NCI-H524 (cell line): Measurements from ENCODE around the gene WNT4.
"Not testable (repeated sequence)": the region's sequence is repeated elsewhere in the genome, so short reads cannot be mapped to it uniquely, and the experiment has no call there.

Source experiments
- DNase-seq, 2 experiments: peaks; one replicate each; lab custom pipeline; 2025; lab: John Stamatoyannopoulos, UW

Gene WNT4

GRCh38 chr1:22108339-22109105 is 34.4 kb downstream of the WNT4 start:
- no peak for DNase-seq

GRCh38 chr1:22107126-22107525 is 35.8 kb downstream of the WNT4 start:
- no peak for DNase-seq

DNA sequence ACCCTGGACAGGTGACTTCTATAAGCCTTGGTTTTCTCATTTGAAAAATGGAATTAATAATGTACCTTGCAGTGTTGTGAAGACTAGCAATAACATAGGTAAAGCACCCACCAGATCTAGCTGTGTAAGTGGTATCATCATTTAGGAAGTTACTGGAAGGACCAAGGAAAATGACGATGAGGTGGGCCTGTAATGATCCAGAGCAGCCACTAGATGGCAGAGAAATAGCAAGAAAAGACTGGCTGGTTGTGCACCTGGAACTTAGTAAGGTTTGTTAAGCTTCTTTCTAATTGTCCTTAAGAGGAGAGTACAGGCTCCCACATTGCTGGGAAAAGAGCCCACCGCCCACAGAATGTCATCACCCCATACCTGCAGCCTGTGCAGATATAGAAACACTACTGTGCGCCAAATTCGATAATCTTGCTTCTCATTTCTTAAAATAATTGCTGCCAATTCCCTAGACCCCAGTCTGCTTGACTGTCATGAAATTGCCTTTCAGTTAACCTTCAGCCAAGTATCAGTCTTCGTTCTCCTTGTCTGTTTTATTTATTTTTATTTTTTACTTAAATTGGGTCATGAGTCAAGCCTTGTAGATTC is 37.2 kb downstream of the WNT4 start:
- peak; percentile 19 to 63 for DNase-seq

- no peak for DNase-seq
These were observed 37.9 kb downstream of the WNT4 start for GRCh38 chr1:22104865-22105437.

DNA sequence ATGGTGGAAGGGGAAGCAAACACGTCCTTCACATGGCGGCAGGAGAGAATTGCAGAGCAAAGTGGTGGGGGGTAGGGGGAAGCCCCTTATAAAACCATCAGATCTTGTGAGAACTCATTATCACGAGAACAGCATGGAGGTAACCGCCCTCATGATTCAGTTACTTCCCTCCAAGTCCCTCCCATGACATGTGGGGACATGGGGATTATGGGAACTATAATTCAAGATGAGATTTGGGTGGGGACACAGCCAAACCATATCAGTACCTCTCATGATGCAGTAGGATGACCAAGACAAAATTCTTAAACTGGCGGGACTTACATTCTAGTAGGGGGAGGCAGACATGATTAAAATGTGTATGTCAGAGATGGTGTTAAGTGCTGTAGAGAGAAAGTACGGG is 38.8 kb downstream of the WNT4 start:
- no peak for DNase-seq

- DNase-seq, result no peak
These were observed 40.2 kb downstream of the WNT4 start for GRCh38 chr1:22102746-22103145.

DNA sequence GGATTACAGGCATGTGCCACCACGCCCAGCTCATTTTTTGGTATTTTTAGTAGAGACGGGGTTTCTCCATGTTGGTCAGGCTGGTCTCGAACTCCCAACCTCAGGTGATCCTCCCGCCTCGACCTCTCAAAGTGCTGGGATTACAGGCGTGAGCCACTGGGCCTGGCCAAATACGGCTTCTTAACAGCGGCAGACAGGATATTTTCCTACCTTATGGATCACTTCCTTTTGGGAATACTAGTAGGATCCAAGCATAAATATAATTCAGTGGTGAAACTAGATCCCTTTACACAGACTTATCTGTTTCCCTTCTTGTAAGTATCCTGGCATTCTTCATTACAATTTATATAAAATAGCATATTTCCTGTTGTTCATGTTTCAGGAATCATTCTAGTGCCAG is 40.9 kb downstream of the WNT4 start:
- no peak for DNase-seq

GRCh38 chr1:22101199-22101598 is 41.7 kb downstream of the WNT4 start:
- DNase-seq, result no peak

DNA sequence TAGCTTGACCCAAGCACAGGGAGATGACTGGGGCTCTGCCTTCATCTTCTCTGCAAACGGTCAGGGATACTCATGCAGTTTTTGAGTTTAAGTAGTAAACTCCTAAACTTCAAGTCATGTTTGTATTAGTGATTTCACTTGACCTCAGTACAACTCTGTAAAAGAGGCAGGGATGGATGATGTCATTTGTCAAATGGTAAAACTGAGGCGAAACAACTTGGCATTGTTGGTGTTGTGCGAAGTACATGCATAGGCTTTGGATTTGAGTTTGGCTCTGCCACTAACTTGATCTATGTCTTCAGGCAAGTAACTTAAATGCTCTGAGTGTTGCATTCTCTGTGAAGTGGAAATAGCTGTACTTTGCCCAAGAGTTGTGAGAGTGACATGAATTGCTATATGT is 42.7 kb downstream of the WNT4 start:
- DNase-seq, result no peak

- no peak for DNase-seq
These were observed 44.1 kb downstream of the WNT4 start for GRCh38 chr1:22098752-22099151.

DNA sequence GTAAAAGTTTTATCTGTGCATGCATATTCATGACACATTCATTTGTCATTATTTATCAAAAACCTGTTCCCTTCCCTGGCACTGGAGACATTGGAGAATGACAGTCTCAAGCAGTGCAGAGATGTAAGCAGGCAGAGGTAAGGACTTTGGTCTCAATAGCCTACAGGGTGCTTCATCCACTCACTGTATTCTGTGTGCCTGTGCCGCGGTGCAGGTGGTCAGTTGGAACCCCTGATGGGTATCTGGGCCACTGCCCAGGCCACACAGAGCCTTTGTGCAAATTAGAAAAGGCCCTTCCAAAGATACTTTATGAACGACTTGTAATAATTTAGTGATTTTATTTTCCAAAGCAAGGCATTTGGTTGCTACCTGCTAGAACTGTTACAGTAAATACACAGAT is 46.4 kb downstream of the WNT4 start:
- no peak for DNase-seq

GRCh38 chr1:22096036-22096435 is 46.9 kb downstream of the WNT4 start:
- DNase-seq, result no peak

DNA sequence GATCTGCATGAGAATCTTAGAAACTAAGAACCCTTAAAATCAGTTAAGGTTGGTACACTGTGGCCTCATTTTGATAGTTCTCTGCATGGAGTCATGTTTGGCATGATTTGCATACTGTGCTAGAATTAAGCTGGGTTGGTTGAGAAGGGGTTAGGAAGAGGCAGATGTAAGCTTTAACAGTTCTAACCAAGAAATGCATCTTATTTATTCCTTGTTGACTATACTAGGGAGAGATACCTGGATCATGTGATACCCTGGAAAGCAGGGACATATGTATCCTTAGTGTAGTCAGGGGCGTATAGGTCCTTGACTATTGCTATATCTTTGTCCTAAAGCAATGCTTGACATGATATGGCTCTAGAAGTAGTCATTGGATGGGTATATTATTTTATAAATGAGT is 49.4 kb downstream of the WNT4 start:
- DNase-seq, result no peak

DNA sequence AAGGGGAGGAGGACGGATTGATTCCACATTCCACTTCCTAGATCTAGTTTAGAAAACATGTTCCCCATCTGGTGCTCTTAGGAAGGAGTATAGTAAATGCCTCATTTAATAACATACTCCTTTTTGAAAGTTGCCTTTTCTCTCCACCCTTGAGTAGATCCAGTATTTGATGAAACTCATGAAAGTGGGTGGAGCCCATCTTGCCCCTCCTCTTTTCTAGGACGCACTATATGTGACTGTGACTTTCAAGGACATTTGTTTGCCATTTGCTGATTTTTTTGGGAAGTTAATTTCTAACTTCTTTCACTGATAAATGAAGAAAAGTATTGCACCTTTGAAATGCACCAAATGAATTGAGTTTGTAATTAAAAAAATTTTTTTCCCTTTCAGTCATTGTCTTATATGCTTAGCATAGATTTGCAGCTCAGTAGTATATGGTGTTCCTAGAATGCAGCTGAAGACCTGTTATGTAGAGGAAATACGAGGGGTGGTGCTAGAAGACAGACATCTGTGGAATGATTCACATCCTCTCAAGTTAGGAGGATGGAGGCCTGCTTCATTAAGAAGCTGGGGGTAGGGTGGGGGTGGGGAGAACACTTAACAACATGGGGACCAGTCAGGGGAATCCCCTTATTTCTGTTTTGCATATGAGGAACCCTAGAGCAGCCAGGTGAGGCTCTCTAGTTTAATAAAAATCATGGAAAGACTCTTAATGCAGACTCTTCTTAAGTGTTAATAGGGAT is 50.7 kb downstream of the WNT4 start:
- not testable (repeated sequence) for DNase-seq

- DNase-seq, result no peak
These were observed 52.0 kb downstream of the WNT4 start for GRCh38 chr1:22090867-22091266.

DNA sequence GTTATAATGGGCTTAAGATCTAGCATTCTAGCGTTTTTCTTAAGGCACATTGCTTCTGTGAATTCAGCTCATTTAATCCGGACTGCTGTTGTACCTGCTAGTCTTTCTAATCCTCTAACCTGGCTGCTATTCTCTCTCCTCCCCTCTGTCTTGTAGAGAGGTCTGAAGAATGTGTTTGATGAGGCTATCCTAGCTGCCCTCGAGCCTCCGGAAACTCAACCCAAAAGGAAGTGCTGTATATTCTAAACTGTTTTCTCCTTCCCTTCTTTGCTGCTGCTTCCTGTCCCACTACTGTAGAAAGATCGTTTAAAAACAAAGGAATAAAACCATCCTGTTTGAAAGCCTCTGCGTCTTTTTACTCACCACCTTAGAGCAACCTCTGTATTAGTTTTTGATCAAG is 53.1 kb downstream of the WNT4 start:
- no peak for DNase-seq

- no peak for DNase-seq
These were observed 53.7 kb downstream of the WNT4 start for GRCh38 chr1:22089134-22089571.

- no peak for DNase-seq
These were observed 54.6 kb downstream of the WNT4 start for GRCh38 chr1:22088331-22088730.

DNA sequence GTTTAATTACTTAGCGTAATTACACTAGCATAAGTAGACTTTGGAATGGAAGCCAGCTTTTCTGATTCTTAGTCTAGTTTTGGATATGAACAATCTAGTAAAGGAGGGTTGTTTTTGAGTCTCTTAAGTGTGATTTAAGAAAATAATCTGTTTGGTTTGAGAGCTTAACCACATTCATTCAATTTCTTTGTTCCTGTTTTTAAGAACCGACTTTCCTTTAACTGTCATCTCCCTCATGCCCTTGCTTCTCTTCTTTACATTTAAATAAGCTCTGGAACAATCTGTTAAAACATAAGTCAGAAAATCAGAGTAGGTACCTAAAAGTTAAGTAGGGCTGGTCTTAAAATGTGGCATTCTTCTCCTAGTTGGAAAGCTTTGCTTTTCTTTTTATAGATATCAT is 62.7 kb downstream of the WNT4 start:
- DNase-seq, result no peak

DNA sequence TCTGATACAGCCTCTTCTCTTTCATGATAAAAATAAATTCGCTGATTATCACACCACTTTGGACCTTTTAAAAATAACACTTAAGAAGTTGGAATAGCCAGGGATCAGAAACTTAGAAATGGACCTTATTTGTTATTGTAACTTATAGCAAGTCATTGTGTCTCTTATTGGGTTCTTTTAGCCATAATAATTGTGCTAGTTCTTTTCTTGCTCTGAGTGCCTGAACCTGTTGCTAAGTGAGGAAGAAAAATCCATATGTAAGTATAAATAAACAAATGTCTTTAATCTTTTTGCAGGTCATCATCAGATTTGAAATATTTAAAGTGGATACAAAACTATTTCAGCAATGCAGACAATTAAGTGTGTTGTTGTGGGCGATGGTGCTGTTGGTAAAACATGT is 64.8 kb downstream of the WNT4 start:
- no peak for DNase-seq

- DNase-seq, result no peak
These were observed 65.2 kb downstream of the WNT4 start for GRCh38 chr1:22077728-22078127.

DNA sequence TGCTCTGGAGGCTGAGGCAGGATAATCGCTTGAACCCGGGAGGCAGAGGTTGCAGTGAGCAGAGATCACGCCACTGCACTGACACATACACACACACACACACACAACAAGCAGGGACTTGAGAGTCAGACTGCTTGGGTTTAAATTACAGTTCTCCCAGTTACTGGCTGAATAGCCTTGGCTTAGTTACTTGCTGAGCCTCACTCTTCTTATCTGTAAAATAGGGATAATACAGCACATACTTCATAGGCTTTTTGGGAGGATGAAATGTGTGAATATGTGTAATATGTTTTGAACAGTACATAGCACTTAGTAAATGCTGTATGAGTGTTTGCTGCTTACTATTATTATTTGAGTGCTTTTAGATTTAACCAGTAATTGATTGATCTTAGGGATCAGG is 66.6 kb downstream of the WNT4 start:
- DNase-seq, result no peak

GRCh38 chr1:22075718-22076117 is 67.2 kb downstream of the WNT4 start:
- no peak for DNase-seq
